DOHH2 (cell line): Measurements from ENCODE around the gene CELA1.
"Not testable (repeated sequence)": the region's sequence is repeated elsewhere in the genome, so short reads cannot be mapped to it uniquely, and the experiment has no call there.

Experiments used
- H3F3A ChIP-seq: fragments of 200-600 bp; sonication (generic), shearing (Covaris generic); 2 replicates; pipeline ENCODE4 v1.6.0; 2016; ENCODE audit warnings: antibody characterized with exemption, mild to moderate bottlenecking; ENCODE audit not compliant: control insufficient read depth, insufficient read depth
- H3K27ac ChIP-seq: fragments of 200-600 bp; sonication (generic); 2 replicates; pipeline ENCODE4 v1.5.1; 2014; ENCODE audit warnings: low read depth, mild to moderate bottlenecking, low read length, moderate library complexity
- H3K27me3 ChIP-seq: fragments of 200-600 bp; sonication (generic); 2 replicates; pipeline ENCODE4 v1.6.1; 2014; ENCODE audit warnings: mild to moderate bottlenecking, low read length, mixed read lengths; ENCODE audit not compliant: control insufficient read depth
- H3K36me3 ChIP-seq: fragments of 200-600 bp; sonication (generic); 2 replicates; pipeline ENCODE4 v1.6.1; 2014; ENCODE audit warnings: mild to moderate bottlenecking, low read length, moderate library complexity, mixed read lengths; ENCODE audit not compliant: control insufficient read depth
- H3K4me1 ChIP-seq: fragments of 200-600 bp; sonication (generic); 2 replicates; pipeline ENCODE4 v1.6.1; 2014; ENCODE audit warnings: mild to moderate bottlenecking, low read length, mixed read lengths; ENCODE audit not compliant: control insufficient read depth
- H3K4me2 ChIP-seq: fragments of 200-600 bp; sonication (generic); 2 replicates; pipeline ENCODE4 v1.6.0; 2014; ENCODE audit warnings: mild to moderate bottlenecking, low read length, moderate library complexity
- H3K4me3 ChIP-seq: fragments of 200-600 bp; sonication (generic); 2 replicates; pipeline ENCODE4 v1.5.1; 2014; ENCODE audit warnings: mild to moderate bottlenecking, low read length, mixed read lengths
- H3K79me2 ChIP-seq: fragments of 200-600 bp; sonication (generic); 2 replicates; pipeline ENCODE4 v1.6.1; 2014; ENCODE audit warnings: mild to moderate bottlenecking, low read length, mixed read lengths; ENCODE audit not compliant: control insufficient read depth
- H3K9me2 ChIP-seq: fragments of 200-600 bp; sonication (generic); replicated peaks from 2 replicates; pipeline ENCODE4 v1.6.1; 2014; ENCODE audit warnings: mild to moderate bottlenecking, low read length, mixed read lengths; ENCODE audit not compliant: control insufficient read depth
- H3K9me3 ChIP-seq: fragments of 200-600 bp; sonication (generic); 2 replicates; pipeline ENCODE4 v1.6.1; 2014; ENCODE audit warnings: antibody characterized with exemption, low read length, mixed read lengths; ENCODE audit not compliant: control insufficient read depth, insufficient read depth
- H4K20me1 ChIP-seq: fragments of 200-600 bp; sonication (generic); 2 replicates; pipeline ENCODE4 v1.6.0; 2014; ENCODE audit warnings: low read depth, mild to moderate bottlenecking, antibody characterized with exemption, low read length, moderate library complexity; ENCODE audit not compliant: control insufficient read depth, insufficient read depth
- CTCF ChIP-seq: fragments of 200-600 bp; sonication (generic); IDR thresholded peaks from one replicate; pipeline ENCODE4 v1.5.1; 2014; ENCODE audit warnings: antibody characterized with exemption, mild to moderate bottlenecking, low read depth, low read length; ENCODE audit not compliant: poor library complexity, severe bottlenecking
- EZH2phosphoT487 ChIP-seq: fragments of 200-600 bp; sonication (generic); IDR thresholded peaks from 2 replicates; pipeline ENCODE4 v1.6.1; 2017; ENCODE audit warnings: borderline replicate concordance, mild to moderate bottlenecking, antibody characterized with exemption, low read length, moderate library complexity, mixed read lengths

Gene CELA1

GRCh38 chr12:51320695-51321320 is 25.7 kb downstream of the CELA1 start:
- Histone ChIP-seq H3K79me2 (no peaks in the 10 kb centered on the region), H3K4me3 (no peak overlapping the region), H3K27me3 (peaks cover 48% of the 10 kb centered on the region), H3K4me2 (no peak overlapping the region), H4K20me1 (no peaks in the 10 kb centered on the region), H3K9me2 (no peaks in the 10 kb centered on the region), H3K27ac (no peak overlapping the region), H3K9me3 (no peaks in the 10 kb centered on the region), H3K4me1 (peaks cover 9% of the 10 kb centered on the region), H3F3A (no peaks in the 10 kb centered on the region), H3K36me3 (no peaks in the 10 kb centered on the region)
- TF ChIP-seq CTCF: no peak

GRCh38 chr12:51320311-51320694 is 26.2 kb downstream of the CELA1 start:
- H3K4me2 ChIP-seq: no peak overlapping the region
- no peaks in the 10 kb centered on the region for H3K9me2 ChIP-seq
- H3F3A ChIP-seq: no peaks in the 10 kb centered on the region
- peaks cover 9% of the 10 kb centered on the region for H3K4me1 ChIP-seq
- no peak for TF ChIP-seq EZH2phosphoT487
- no peak for TF ChIP-seq CTCF
- H3K4me3 ChIP-seq: no peak overlapping the region
- H4K20me1 ChIP-seq: no peaks in the 10 kb centered on the region
- H3K36me3 ChIP-seq: no peaks in the 10 kb centered on the region
- no peaks in the 10 kb centered on the region for H3K79me2 ChIP-seq
- no peaks in the 10 kb centered on the region for H3K9me3 ChIP-seq
- H3K27ac ChIP-seq: no peak overlapping the region
- peaks cover 52% of the 10 kb centered on the region for H3K27me3 ChIP-seq

- TF ChIP-seq CTCF: no peak
- TF ChIP-seq EZH2phosphoT487: no peak
- Histone ChIP-seq H3K36me3 (no peaks in the 10 kb centered on the region), H3K79me2 (no peaks in the 10 kb centered on the region), H3K9me3 (no peaks in the 10 kb centered on the region), H3F3A (no peaks in the 10 kb centered on the region), H3K4me2 (no peak overlapping the region), H3K4me3 (no peak overlapping the region), H3K27me3 (peaks cover 47% of the 10 kb centered on the region), H3K27ac (no peak overlapping the region), H4K20me1 (no peaks in the 10 kb centered on the region), H3K9me2 (no peaks in the 10 kb centered on the region), H3K4me1 (peaks cover 5% of the 10 kb centered on the region)
These were observed 27.5 kb downstream of the CELA1 start for GRCh38 chr12:51318846-51319599.

GRCh38 chr12:51318057-51318806 is 28.2 kb downstream of the CELA1 start:
- H3F3A ChIP-seq, H3K79me2 ChIP-seq, H3K36me3 ChIP-seq, H3K9me2 ChIP-seq, H3K4me3 ChIP-seq, H3K4me2 ChIP-seq, H4K20me1 ChIP-seq, H3K9me3 ChIP-seq, H3K27ac ChIP-seq, H3K4me1 ChIP-seq: not testable (repeated sequence)
- H3K27me3 ChIP-seq: peaks cover 39% of the 10 kb centered on the region
